ENCODE results near the gene FAM171A2. TPM values are rescaled to one million over a fixed set of nuclear protein-coding genes. Genes with fewer than 3 reads are reported as not detected.
"Not testable (repeated sequence)": the region's sequence is repeated elsewhere in the genome, so short reads cannot be mapped to it uniquely, and the experiment has no call there.

The FAM171A2 gene
- total RNA-seq, 2 experiments from 2014 or later = 0.19 to 0.36 TPM

- ChIA-PET CTCF (interaction anchor here (1.1 to 4.0 kb wide), 5 partner anchors 8 to 155 kb away, joined by 3 to 15 read pairs (median 7); partner anchors contain the start of gene GRN), POLR2A (interaction anchor here (2.3 kb wide), 1 partner anchor 8 kb away, joined by 6 read pairs; the partner anchor contains the start of gene GRN)
Observed at GRCh38 chr17:44352828-44353671, 10.6 kb downstream of the FAM171A2 start.

GRCh38 chr17:44351961-44352827 is 11.5 kb downstream of the FAM171A2 start:
- POLR2A ChIA-PET = no interaction called here
- CTCF ChIA-PET = interaction anchor here (0.7 to 4.0 kb wide), 11 partner anchors 10 to 178 kb away, joined by 3 to 13 read pairs (median 3); partner anchors contain the start of gene UBTF

GRCh38 chr17:44351464-44351863 is 12.2 kb downstream of the FAM171A2 start:
- ChIA-PET CTCF (interaction anchor here (0.5 to 2.2 kb wide), 13 partner anchors 10 to 183 kb away, joined by 3 to 7 read pairs (median 3); partner anchors contain the start of gene UBTF), POLR2A (interaction anchor here (0.5 kb wide), 1 partner anchor 130 kb away, joined by 3 read pairs; no protein-coding TSS in a partner anchor)

GRCh38 chr17:44350733-44351226 is 12.9 kb downstream of the FAM171A2 start:
- ChIA-PET CTCF (interaction anchor here (0.7 to 2.2 kb wide), 13 partner anchors 11 to 182 kb away, joined by 3 to 7 read pairs (median 4); no protein-coding TSS in a partner anchor), POLR2A (interaction anchor here (0.5 kb wide), 1 partner anchor 129 kb away, joined by 3 read pairs; no protein-coding TSS in a partner anchor)

GRCh38 chr17:44349553-44350070 is 14.0 kb downstream of the FAM171A2 start:
- ChIA-PET POLR2A (no interaction called here), CTCF (interaction anchor here (0.8 to 1.5 kb wide), 4 partner anchors 12 to 139 kb away, joined by 4 to 6 read pairs (median 4); partner anchors contain the start of gene FAM171A2)

- POLR2A ChIA-PET = no interaction called here
- CTCF ChIA-PET = interaction anchor here (0.5 to 1.4 kb wide), 3 partner anchors 13 to 30 kb away, joined by 3 to 5 read pairs (median 4); partner anchors contain the start of gene FAM171A2
Observed at GRCh38 chr17:44348988-44349364, 14.7 kb downstream of the FAM171A2 start.

- ChIA-PET CTCF (interaction anchor here (0.5 to 1.6 kb wide), 6 partner anchors 10 to 142 kb away, joined by 3 to 4 read pairs (median 3); no protein-coding TSS in a partner anchor), POLR2A (no interaction called here)
Observed at GRCh38 chr17:44348234-44348987, 15.2 kb downstream of the FAM171A2 start.

- CTCF ChIA-PET = interaction anchor here (0.8 to 1.6 kb wide), 5 partner anchors 9 to 141 kb away, joined by 3 to 4 read pairs (median 3); no protein-coding TSS in a partner anchor
- POLR2A ChIA-PET = interaction anchor here (0.6 kb wide), 1 partner anchor 788 kb away, joined by 3 read pairs; the partner anchor contains the start of gene ACBD4
Observed at GRCh38 chr17:44347206-44348055, 16.2 kb downstream of the FAM171A2 start.

GRCh38 chr17:44346064-44346844 is 17.4 kb downstream of the FAM171A2 start:
- CTCF ChIA-PET = interaction anchor here (0.5 to 1.9 kb wide), 15 partner anchors 8 to 1325 kb away, joined by 3 to 15 read pairs (median 3); partner anchors contain the start of gene TMUB2

GRCh38 chr17:44345454-44346026 is 18.1 kb downstream of the FAM171A2 start:
- POLR2A ChIA-PET = interaction anchor here (0.6 to 1.9 kb wide), 6 partner anchors 9 to 162 kb away, joined by 3 to 10 read pairs (median 4); partner anchors contain the start of gene TMUB2
- CTCF ChIA-PET = interaction anchor here (0.5 to 1.9 kb wide), 16 partner anchors 9 to 1325 kb away, joined by 3 to 15 read pairs (median 4); partner anchors contain the start of genes FAM171A2 and TMUB2

More at GRCh38 chr17:44346064-44346844, 17.4 kb downstream of the FAM171A2 start:
- POLR2A ChIA-PET = interaction anchor here (0.6 to 1.1 kb wide), 4 partner anchors 125 to 163 kb away, joined by 3 to 10 read pairs (median 4); partner anchors contain the start of gene TMUB2

GRCh38 chr17:44344939-44345453 is 18.7 kb downstream of the FAM171A2 start, which contains the start of gene GRN:
GRN (plus strand) TSS chr17:44345302; CDS start chr17:44349165, 3,863 bp downstream.
- CTCF ChIA-PET = interaction anchor here (0.6 to 1.9 kb wide), 15 partner anchors 9 to 425 kb away, joined by 3 to 15 read pairs (median 3); partner anchors contain the start of genes FAM171A2 and TMUB2
- POLR2A ChIA-PET = interaction anchor here (0.6 to 1.9 kb wide), 5 partner anchors 9 to 127 kb away, joined by 3 to 6 read pairs (median 4); no protein-coding TSS in a partner anchor

- POLR2A ChIA-PET = interaction anchor here (0.5 to 1.9 kb wide), 2 partner anchors 11 to 202 kb away, joined by 3 to 6 read pairs; no protein-coding TSS in a partner anchor
- CTCF ChIA-PET = interaction anchor here (0.6 to 0.7 kb wide), 3 partner anchors 133 to 302 kb away, joined by 3 to 4 read pairs (median 3); no protein-coding TSS in a partner anchor
Observed at GRCh38 chr17:44343510-44344209, 20.0 kb downstream of the FAM171A2 start.

GRCh38 chr17:44340553-44340952 is 23.1 kb downstream of the FAM171A2 start:
- POLR2A ChIA-PET = not testable (repeated sequence)
- CTCF ChIA-PET = interaction anchor here (0.7 to 1.0 kb wide), 2 partner anchors 11 to 131 kb away, joined by 3 read pairs; no protein-coding TSS in a partner anchor

- CTCF ChIA-PET = interaction anchor here (1.0 to 1.2 kb wide), 2 partner anchors 9 to 12 kb away, joined by 3 to 4 read pairs; no protein-coding TSS in a partner anchor
- POLR2A ChIA-PET = no interaction called here
Observed at GRCh38 chr17:44338702-44339101, 25.0 kb downstream of the FAM171A2 start.

Data from activated CD8-positive, alpha-beta memory T cell treated with anti-CD3 and anti-CD28 coated beads for 36 hours (primary cell).